ENCODE results near the gene STAB2. TPM values are rescaled to one million over a fixed set of nuclear protein-coding genes. Genes with fewer than 3 reads are reported as not detected.

The STAB2 gene
- total RNA-seq, 1 donor from 2014 or later: 0.25 TPM

- DNase-seq (no peak), ATAC-seq (no peak)
- intact Hi-C loops (cut with micrococcal nuclease): no loop called here
These were observed 171.4 kb downstream of the STAB2 start for GRCh38 chr12:103758310-103759089.

DNA sequence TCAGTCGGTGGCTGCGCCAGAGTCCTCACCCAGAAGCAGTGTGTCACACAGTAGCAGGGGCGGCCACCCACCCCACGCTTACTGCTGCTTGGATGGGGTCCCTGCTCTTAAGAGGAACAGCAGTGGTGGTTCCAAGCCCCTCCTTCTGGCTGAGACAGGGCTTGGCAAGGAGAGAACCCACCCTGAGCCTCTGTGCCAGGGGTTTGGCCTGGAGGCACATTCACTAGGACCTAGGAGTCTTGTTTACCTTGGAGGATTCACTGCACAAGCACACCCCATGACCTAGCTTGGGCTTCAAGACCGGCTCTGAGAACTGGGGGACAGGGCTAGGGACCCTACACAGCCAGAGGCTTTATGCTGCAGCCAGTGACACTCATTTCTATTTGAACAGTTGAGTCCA lies 175.4 kb downstream of the STAB2 start:
- DNase-seq (no peak), ATAC-seq (no peak)
- intact Hi-C loops (cut with micrococcal nuclease): no loop called here

DNA sequence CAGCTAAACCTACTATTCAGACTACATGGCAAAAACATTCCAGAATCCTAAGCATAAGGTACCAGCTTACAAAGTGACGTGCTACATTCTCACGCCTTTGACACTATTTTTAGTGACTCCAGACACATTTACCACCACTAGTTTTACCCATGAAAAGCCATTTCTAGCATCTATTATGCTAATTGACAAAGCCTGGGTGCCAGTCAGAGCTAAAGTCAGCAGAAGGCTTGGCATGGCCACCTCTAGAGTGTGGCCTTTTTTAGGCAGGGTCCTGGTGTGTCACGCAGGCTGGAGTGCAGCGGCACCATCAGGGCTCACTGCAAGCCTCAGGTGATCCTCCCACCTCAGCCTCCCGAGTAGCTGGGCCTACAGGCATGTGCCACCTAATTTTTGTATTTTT lies 178.2 kb downstream of the STAB2 start:
- intact Hi-C loops (cut with micrococcal nuclease): no loop called here
- ATAC-seq (no peak), DNase-seq (no peak)

DNA sequence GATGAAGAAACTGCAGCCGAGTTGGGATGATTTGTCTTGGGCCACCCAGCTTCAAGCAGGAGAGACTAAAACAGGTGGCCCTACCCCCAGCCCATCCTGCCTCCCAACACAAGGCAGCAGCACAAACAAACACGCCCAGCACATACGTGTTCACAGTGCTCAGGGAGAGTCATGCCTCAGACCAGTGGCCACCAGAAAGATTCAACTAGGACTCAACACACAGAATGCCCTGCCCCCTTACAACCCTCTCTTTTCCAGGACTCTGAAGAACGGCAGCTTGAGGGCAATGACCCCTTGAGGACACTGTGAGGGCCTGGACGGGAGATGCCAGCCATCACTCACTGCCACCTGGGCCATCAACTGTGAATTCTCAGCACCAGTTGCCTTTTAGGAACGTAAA lies 179.0 kb downstream of the STAB2 start:
- ATAC-seq: no peak
- intact Hi-C loops (cut with micrococcal nuclease): no loop called here
- no peak for DNase-seq

DNA sequence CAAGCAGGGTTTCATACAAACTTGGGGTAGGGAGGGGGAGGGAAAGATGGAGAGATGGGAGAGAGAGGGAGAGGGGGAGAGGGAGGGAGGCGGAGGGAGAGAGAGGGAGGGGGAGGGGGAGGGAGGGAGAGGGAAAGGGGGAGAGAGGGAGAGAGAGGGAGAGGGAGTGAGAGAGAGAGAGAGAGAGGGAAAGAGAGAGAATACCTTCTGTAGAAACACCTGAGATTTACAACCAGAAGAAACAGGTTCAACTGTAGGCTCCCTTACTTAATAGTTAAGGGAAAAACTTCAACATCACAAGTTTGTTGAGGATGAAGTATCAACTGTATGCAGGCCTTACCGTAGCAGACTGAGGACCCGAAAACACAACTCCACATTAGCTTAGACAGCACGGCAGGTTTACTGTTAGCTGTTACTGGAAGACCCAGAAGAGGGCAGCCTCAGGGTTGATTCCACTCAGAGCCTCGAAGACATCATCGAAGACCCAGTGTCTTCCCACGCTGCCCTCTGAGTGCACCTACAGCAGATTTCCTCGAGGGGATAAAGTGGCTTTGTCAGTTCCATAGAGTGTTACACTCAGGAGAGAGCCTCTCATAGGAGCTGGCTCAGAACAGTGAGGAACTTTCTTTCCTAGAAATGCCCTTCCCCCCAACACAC lies 181.5 kb downstream of the STAB2 start:
- ATAC-seq (no peak), DNase-seq (no peak)
- intact Hi-C loops (cut with micrococcal nuclease): no loop called here

- no peak for DNase-seq
- no peak for ATAC-seq
- intact Hi-C loops (cut with micrococcal nuclease): no loop called here
These were observed 182.3 kb downstream of the STAB2 start for GRCh38 chr12:103769240-103769945.

- no peak for DNase-seq
- peak; percentile 56 for ATAC-seq
- intact Hi-C loops (cut with micrococcal nuclease): no loop called here
These were observed 184.4 kb downstream of the STAB2 start for GRCh38 chr12:103771466-103771865.

DNA sequence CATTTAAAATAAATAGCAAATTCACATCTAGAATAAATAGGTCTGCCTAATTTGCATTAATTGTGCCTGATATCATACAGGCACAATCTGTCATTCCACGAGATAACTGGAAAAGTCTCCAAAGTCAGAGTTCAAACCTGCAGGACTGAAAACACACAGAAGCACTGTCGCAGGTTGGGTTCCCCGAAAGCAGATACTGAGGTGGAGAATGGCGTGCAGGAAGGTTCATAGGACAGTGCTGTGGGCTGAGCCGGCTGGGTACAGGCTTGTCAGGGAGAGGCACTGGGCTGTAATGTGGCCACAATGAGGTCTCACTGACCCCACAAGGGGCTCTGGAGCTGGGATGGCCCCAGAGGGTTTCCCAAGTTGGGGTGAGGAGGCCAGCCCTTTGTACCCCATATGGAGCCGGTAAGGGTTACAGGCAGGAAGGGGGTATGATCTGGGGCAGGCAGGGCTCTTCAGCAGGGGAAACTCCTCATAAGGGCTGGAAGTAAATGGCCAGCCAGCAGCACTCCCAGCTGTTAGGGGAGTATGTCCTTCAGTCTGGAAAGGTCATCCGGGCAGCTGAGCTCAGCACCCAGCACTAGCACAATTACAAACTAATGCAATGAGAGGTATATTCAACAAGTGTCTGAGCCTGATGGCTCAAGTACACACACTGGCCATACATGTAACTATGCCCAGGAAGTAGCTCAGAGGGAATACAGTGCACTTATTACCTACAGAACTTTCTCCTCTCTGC lies 185.5 kb downstream of the STAB2 start:
- intact Hi-C loops (cut with micrococcal nuclease): no loop called here
- ATAC-seq: peak; percentile 17
- DNase-seq: no peak

GRCh38 chr12:103773109-103773910 lies 186.2 kb downstream of the STAB2 start:
- ATAC-seq (no peak), DNase-seq (no peak)
- intact Hi-C loops (cut with micrococcal nuclease): no loop called here

- intact Hi-C loops (cut with micrococcal nuclease): no loop called here
- DNase-seq (no peak), ATAC-seq (no peak)
These were observed 188.0 kb downstream of the STAB2 start for GRCh38 chr12:103774977-103775560.

- intact Hi-C loops (cut with micrococcal nuclease): no loop called here
- no peak for ATAC-seq
- no peak for DNase-seq
These were observed 191.7 kb downstream of the STAB2 start for GRCh38 chr12:103778781-103779180.

- intact Hi-C loops (cut with micrococcal nuclease): no loop called here
- no peak for DNase-seq
- ATAC-seq: no peak
These were observed 192.5 kb downstream of the STAB2 start for GRCh38 chr12:103779410-103780092.

- ATAC-seq (no peak), DNase-seq (no peak)
- intact Hi-C loops (cut with micrococcal nuclease): no loop called here
These were observed 193.0 kb downstream of the STAB2 start for GRCh38 chr12:103780093-103780440.

- intact Hi-C loops (cut with micrococcal nuclease): no loop called here
- ATAC-seq (no peak), DNase-seq (no peak)
These were observed 193.9 kb downstream of the STAB2 start for GRCh38 chr12:103780992-103781391.

- intact Hi-C loops (cut with micrococcal nuclease): no loop called here
- DNase-seq: no peak
These were observed 195.3 kb downstream of the STAB2 start for GRCh38 chr12:103782399-103782798.

DNA sequence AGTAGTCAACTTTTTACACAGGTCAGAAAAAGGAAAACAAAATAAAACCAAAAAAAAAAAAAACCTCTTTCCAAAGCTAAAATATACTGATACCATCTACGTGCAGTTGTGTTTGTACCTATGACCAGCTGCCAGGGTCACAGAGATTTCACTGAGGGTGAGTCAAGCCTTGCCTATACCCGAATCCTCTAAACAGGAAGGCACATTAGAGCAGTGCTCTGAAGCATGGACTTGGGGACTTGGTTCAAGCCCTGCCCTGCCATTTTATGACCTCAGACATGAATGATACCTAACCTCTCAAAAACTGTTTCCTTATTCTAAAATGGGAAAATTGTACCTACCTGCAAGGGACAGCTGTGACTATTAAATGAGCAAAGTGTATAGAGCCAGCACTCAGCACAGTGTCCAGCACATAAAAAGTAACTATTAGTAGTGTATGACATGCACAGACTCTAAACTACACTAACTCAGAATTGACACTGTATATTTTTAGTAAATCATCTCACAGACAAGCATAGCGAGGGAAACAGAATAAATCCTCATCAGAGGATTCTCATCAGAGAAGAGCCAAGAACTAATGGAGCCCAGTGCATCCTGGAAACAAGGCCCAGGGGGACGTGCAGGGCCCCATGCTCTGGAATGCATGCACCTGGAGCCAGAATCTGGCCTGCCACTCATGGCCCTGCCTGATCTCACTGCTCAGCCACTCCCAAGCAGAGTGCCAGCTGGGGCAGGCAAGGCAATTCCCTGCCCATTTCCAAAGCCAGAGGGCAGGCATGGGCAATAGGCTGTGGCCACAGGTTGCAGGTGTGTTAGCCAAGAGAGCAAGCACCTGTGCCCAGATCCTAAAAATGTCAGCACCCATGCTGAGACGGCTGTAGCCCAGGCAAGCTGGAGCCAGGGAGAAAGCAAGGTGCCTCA lies 196.9 kb downstream of the STAB2 start:
- DNase-seq (no peak), ATAC-seq (peak; percentile 77)
- intact Hi-C loops (cut with micrococcal nuclease): no loop called here

More at GRCh38 chr12:103782399-103782798, 195.3 kb downstream of the STAB2 start:
- ATAC-seq: no peak

Measured in left ventricle myocardium superior (tissue), 1 donor.